CD4-positive, alpha-beta T cell (primary cell): Measurements from ENCODE around the gene GLDN. TPM values are rescaled to one million over a fixed set of nuclear protein-coding genes. Genes with fewer than 3 reads are reported as not detected.

Experiments used
- ATAC-seq: fragments of 200-7000 bp; cut with Tn5 transposase; one replicate; pipeline ENCODE4 v1.10.0; 2022; ENCODE audit warnings: mild to moderate bottlenecking; ENCODE audit not compliant: poor library complexity
- CTCF ChIA-PET: fragments of 350-600 bp; sonication (Branson Sonifier 250); formaldehyde crosslinking; loops from one replicate; lab custom pipeline; 2021; ENCODE audit warnings: antibody characterized with exemption, inconsistent platforms; lab: Charles Lee
- POLR2A ChIA-PET: fragments of 350-600 bp; sonication (Branson Sonifier 250); formaldehyde crosslinking; loops from one replicate; lab custom pipeline; 2021; ENCODE audit warnings: antibody characterized with exemption, inconsistent platforms; lab: Charles Lee
- DNase-seq, 14 experiments: peaks; one replicate each; pipeline ENCODE4 v3.0.0-alpha.2; 2013 to 2020; ENCODE audit warnings: mixed read lengths in 2 of 14
- H3K27ac ChIP-seq, 2 donors: one replicate each; pipeline versions ENCODE4 v1.5.1 to v1.7.0; 2013; ENCODE audit warnings: low read length in 2 of 2, low read depth in 1 of 2, mild to moderate bottlenecking in 1 of 2
- H3K27me3 ChIP-seq, 2 experiments: 1 replicate in 1 of 2; 2 replicates in 1 of 2; pipeline versions ENCODE4 v1.6.1 to v1.7.0; 2013; ENCODE audit warnings: low read length in 2 of 2, control low read depth in 1 of 2, mild to moderate bottlenecking in 1 of 2, moderate library complexity in 1 of 2; ENCODE audit not compliant: insufficient read depth in 2 of 2, control insufficient read depth in 1 of 2
- H3K36me3 ChIP-seq: one replicate; pipeline ENCODE4 v1.6.1; 2013; ENCODE audit warnings: low read length, control low read depth; ENCODE audit not compliant: insufficient read depth
- H3K4me1 ChIP-seq: one replicate; pipeline ENCODE4 v1.6.1; 2013; ENCODE audit warnings: low read length, control low read depth; ENCODE audit not compliant: insufficient read depth
- H3K4me3 ChIP-seq: one replicate; pipeline ENCODE4 v1.5.1; 2013; ENCODE audit warnings: mild to moderate bottlenecking, low read length, moderate library complexity
- H3K9me3 ChIP-seq, 2 experiments: 1 replicate in 1 of 2; 2 replicates in 1 of 2; pipeline versions ENCODE4 v1.6.1 to v1.7.0; 2013; ENCODE audit warnings: low read length in 2 of 2, mild to moderate bottlenecking in 2 of 2, control low read depth in 1 of 2, moderate library complexity in 1 of 2; ENCODE audit not compliant: control insufficient read depth in 1 of 2, insufficient read depth in 1 of 2
- H3K27ac Mint-ChIP-seq: one replicate; pipeline ENCODE4 v1.8.0; 2020; ENCODE audit warnings: mixed read lengths
- H3K27me3 Mint-ChIP-seq: one replicate; pipeline ENCODE4 v1.8.0; 2021; ENCODE audit warnings: mixed read lengths
- H3K36me3 Mint-ChIP-seq: one replicate; pipeline ENCODE4 v1.8.0; 2021; ENCODE audit warnings: low read depth, mixed read lengths
- H3K4me1 Mint-ChIP-seq: one replicate; pipeline ENCODE4 v1.8.0; 2021; ENCODE audit warnings: low read depth, mixed read lengths
- H3K4me3 Mint-ChIP-seq: one replicate; pipeline ENCODE4 v1.8.0; 2020; ENCODE audit warnings: mild to moderate bottlenecking, mixed read lengths
- H3K9me3 Mint-ChIP-seq: one replicate; pipeline ENCODE4 v1.8.0; 2020; ENCODE audit warnings: mixed read lengths
- CTCF ChIP-seq: fragments of 200-600 bp; IDR thresholded peaks from one replicate; pipeline ENCODE4 v1.8.0; 2022; ENCODE audit warnings: antibody characterized with exemption, mild to moderate bottlenecking
- intact Hi-C, 2 experiments: fragments of 100-400 bp; cut with DNase I in 1 of 2; cut with micrococcal nuclease in 1 of 2; formaldehyde crosslinking; loops; one replicate each; pipeline versions ENCODE4 v1.15.1 to v1.9.0; 2023 to 2025; cut with DNase I, micrococcal nuclease
- total RNA-seq, 174 experiments: library from RNA in 2 of 174; stranded (reverse) in 2 of 174; gene quantifications; one replicate each; pipeline ENCODE4 v1.2.3 and lab custom pipeline; 2021 to 2026

Gene GLDN
- total RNA-seq, 2 experiments from 2014 or later, result not detected

GRCh38 chr15:51403072-51403878 lies 61.8 kb downstream of the GLDN start:
- no peak for TF ChIP-seq CTCF
- ChIA-PET POLR2A (no interaction called here), CTCF (no interaction called here)

GRCh38 chr15:51403946-51404695 lies 62.7 kb downstream of the GLDN start:
- POLR2A ChIA-PET, result no interaction called here
- intact Hi-C loops, result no loop called here
- Histone ChIP-seq H3K36me3 (no peaks in the 10 kb centered on the region), H3K9me3 (no peaks in the 10 kb centered on the region), H3K27ac (no peak overlapping the region), H3K27me3 (peaks cover 0 to 8% of the 10 kb centered on the region in 2 experiments), H3K4me1 (no peaks in the 10 kb centered on the region), H3K4me3 (no peak overlapping the region)
- H3K9me3 Mint-ChIP-seq, result no peaks in the 10 kb centered on the region
- H3K4me1 Mint-ChIP-seq, result no peaks in the 10 kb centered on the region
- CTCF ChIA-PET, result no interaction called here
- no peak for TF ChIP-seq CTCF
- peaks cover 8% of the 10 kb centered on the region for H3K27me3 Mint-ChIP-seq
- no peaks in the 10 kb centered on the region for H3K36me3 Mint-ChIP-seq
- DNase-seq, result no peak
- no peak overlapping the region for H3K27ac Mint-ChIP-seq
- H3K4me3 Mint-ChIP-seq, result no peak overlapping the region
- ATAC-seq, result no peak

More at GRCh38 chr15:51403072-51403878, 61.8 kb downstream of the GLDN start:
- no peaks in the 10 kb centered on the region for H3K9me3 Mint-ChIP-seq
- Histone ChIP-seq H3K4me3 (no peak overlapping the region), H3K27me3 (peaks cover 0 to 8% of the 10 kb centered on the region in 2 experiments), H3K36me3 (no peaks in the 10 kb centered on the region), H3K27ac (no peak overlapping the region), H3K9me3 (no peaks in the 10 kb centered on the region), H3K4me1 (no peaks in the 10 kb centered on the region)
- no peak for DNase-seq
- H3K36me3 Mint-ChIP-seq, result no peaks in the 10 kb centered on the region
- peaks cover 6% of the 10 kb centered on the region for H3K27me3 Mint-ChIP-seq
- no peaks in the 10 kb centered on the region for H3K4me1 Mint-ChIP-seq
- ATAC-seq, result no peak
- H3K4me3 Mint-ChIP-seq, result no peak overlapping the region
- H3K27ac Mint-ChIP-seq, result no peak overlapping the region
- intact Hi-C loops, result no loop called here

GRCh38 chr15:51405693-51406523 lies 64.5 kb downstream of the GLDN start:
- H3K4me1 ChIP-seq, result no peaks in the 10 kb centered on the region
- no peaks in the 10 kb centered on the region for H3K36me3 ChIP-seq
- intact Hi-C loops, result no loop called here
- H3K27me3 ChIP-seq, result peaks cover 0 to 8% of the 10 kb centered on the region in 2 experiments
- DNase-seq (no peak), ATAC-seq (no peak)
- CTCF ChIA-PET, result no interaction called here
- H3K4me3 Mint-ChIP-seq, result no peak overlapping the region
- no peaks in the 10 kb centered on the region for H3K36me3 Mint-ChIP-seq
- H3K27ac Mint-ChIP-seq, result no peak overlapping the region
- H3K27me3 Mint-ChIP-seq, result peaks cover 12% of the 10 kb centered on the region
- H3K4me3 ChIP-seq, result no peak overlapping the region
- no peaks in the 10 kb centered on the region for H3K9me3 Mint-ChIP-seq
- H3K9me3 ChIP-seq, result no peaks in the 10 kb centered on the region
- no peaks in the 10 kb centered on the region for H3K4me1 Mint-ChIP-seq
- TF ChIP-seq CTCF, result no peak
- H3K27ac ChIP-seq, result no peak overlapping the region
- POLR2A ChIA-PET, result no interaction called here
